ENCODE data around the gene SHTN1. TPM values are rescaled to one million over a fixed set of nuclear protein-coding genes. Genes with fewer than 3 reads are reported as not detected.

Gene SHTN1
- total and polyA plus RNA-seq, 10 of the 15 experiments (the other 5 are each of a cell fraction or from before 2014, with no cell fraction given) = 0.79 to 4.0 (median 2.0) TPM

DNA sequence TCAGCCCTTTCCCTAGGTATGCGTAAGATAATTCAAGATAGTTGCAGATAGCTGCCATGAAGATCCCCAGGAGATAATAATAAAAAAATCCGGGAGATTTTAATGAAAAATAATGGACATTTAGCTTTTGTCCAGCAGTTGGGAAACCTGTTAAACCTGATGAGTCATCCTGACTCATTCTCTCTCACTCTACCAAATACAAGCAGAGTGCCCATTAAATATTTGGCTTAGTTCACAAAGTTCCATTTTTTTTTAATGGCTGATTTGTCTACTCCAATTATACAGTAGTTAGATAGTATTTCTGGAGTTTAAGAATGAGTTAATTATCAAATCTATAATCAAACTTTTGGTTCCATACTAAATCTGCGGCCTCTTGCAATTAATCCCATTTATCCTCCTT, 2.1 kb upstream of the SHTN1 start:
- Histone ChIP-seq H3K36me3 (ENCODE audit: control insufficient read depth in 2 of 2, insufficient read depth in 2 of 2, low read length in 1 of 2) (no peaks in the 10 kb centered on the region), H3K4me3 (no peak overlapping the region), H3K9me3 (replicated peaks; ENCODE audit: control insufficient read depth, insufficient read depth, low read length) (no peaks in the 10 kb centered on the region), H2AFZ (ENCODE audit: control insufficient read depth, low read depth, low read length) (no peak overlapping the region), H3K27me3 (replicated peaks in 1 of 2; ENCODE audit: control insufficient read depth in 2 of 2, insufficient read depth in 2 of 2, low read length in 1 of 2) (peaks cover 3 to 9% of the 10 kb centered on the region in 2 experiments; a peak in 3 of 4 replicates), H3K4me2 (ENCODE audit: control insufficient read depth, insufficient read depth) (no peak overlapping the region), H3K4me1 (ENCODE audit: control insufficient read depth, insufficient read depth, low read length) (no peaks in the 10 kb centered on the region), H3K79me2 (ENCODE audit: control insufficient read depth, insufficient read depth, low read length) (no peaks in the 10 kb centered on the region), H3K9ac (ENCODE audit: control insufficient read depth, insufficient read depth, low read length) (no peak overlapping the region), H4K20me1 (ENCODE audit: control insufficient read depth, insufficient read depth) (no peaks in the 10 kb centered on the region), H3K27ac (ENCODE audit: control insufficient read depth, insufficient read depth) (no peak overlapping the region)
- ChIA-PET RAD21 (ENCODE audit: unreplicated experiment) (no interaction called here), CTCF (no interaction called here), SMC1A (ENCODE audit: uncharacterized antibody, unreplicated experiment) (no interaction called here), POLR2A (no interaction called here)
- FAIRE-seq (no peak), DNase-seq (ENCODE audit: low read depth, low spot score) (no peak), ATAC-seq (no peak)
- in situ Hi-C loops (cut with MboI) (no loop called here), intact Hi-C loops (cut with micrococcal nuclease; ENCODE audit: unreplicated experiment) (no loop called here)
- no peak for TF ChIP-seq JUND (IDR thresholded peaks at IDR 0.05; ENCODE audit: low read depth, low read length)
- BruUV-seq (replicated peaks) = no TSS peak
- 94% methylated on average over 2 of the region's 3 CpGs for WGBS (ENCODE audit: insufficient coverage, insufficient replicate concordance, low lambda C conversion rate, missing lambda C conversion rate)

DNA sequence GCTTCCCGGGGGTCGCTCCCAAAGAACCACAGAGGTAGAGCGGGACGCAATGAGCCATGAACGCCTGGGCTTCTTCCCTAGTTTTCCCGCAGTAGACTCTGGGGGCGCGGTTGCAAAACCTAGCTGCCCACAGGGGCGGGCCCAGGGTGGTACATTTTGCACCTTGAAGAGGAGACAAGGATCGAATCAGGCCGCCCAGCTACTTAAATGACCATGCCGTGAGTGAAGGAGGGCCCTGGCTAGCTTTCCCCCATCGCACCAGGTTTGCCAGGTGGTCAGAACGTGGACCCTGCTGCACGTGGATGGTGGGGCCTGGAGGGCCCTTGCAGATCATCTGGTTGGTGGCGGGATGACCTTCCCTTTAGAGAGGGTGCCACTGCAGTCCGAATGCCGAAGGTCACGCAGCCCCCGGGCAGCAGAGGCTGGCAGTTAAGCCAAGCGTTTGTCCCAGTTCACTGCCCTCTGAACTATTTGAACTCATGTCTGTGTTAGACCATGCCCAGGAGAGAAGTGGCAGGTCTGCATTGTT, 604 bp upstream of the SHTN1 start:
- intact Hi-C loops (cut with micrococcal nuclease; ENCODE audit: unreplicated experiment) = no loop called here
- WGBS (ENCODE audit: insufficient coverage, insufficient replicate concordance, low lambda C conversion rate, missing lambda C conversion rate) = 36% methylated on average over 21 of the region's 21 CpGs
- no peak overlapping the region; the same call in 1 of the 2 replicates for H3K4me2 ChIP-seq (ENCODE audit: control insufficient read depth, insufficient read depth)
- no peaks in the 10 kb centered on the region for H3K4me1 ChIP-seq (ENCODE audit: control insufficient read depth, insufficient read depth, low read length)
- SMC1A ChIA-PET (ENCODE audit: uncharacterized antibody, unreplicated experiment) = interaction anchor here (0.9 kb wide), 1 partner anchor 27 kb away, joined by 4 read pairs; no protein-coding TSS in a partner anchor
- CTCF ChIA-PET = no interaction called here
- RAD21 ChIA-PET (ENCODE audit: unreplicated experiment) = interaction anchor here (1.3 kb wide), 1 partner anchor 179 kb away, joined by 4 read pairs; no protein-coding TSS in a partner anchor
- no peak overlapping the region for H3K9ac ChIP-seq (ENCODE audit: control insufficient read depth, insufficient read depth, low read length)
- in situ Hi-C loops (cut with MboI) = no loop called here
- no peaks in the 10 kb centered on the region for H3K9me3 ChIP-seq (replicated peaks; ENCODE audit: control insufficient read depth, insufficient read depth, low read length)
- FAIRE-seq = no peak
- H3K79me2 ChIP-seq (ENCODE audit: control insufficient read depth, insufficient read depth, low read length) = no peaks in the 10 kb centered on the region
- no peaks in the 10 kb centered on the region for H3K36me3 ChIP-seq (ENCODE audit: control insufficient read depth in 2 of 2, insufficient read depth in 2 of 2, low read length in 1 of 2)
- POLR2A ChIA-PET = no interaction called here
- ATAC-seq = no peak
- no peak overlapping the region for H2AFZ ChIP-seq (ENCODE audit: control insufficient read depth, low read depth, low read length)
- TF ChIP-seq SREBF2 (IDR thresholded peaks at IDR 0.05; ENCODE audit: low read length) (no peak), PML (IDR thresholded peaks at IDR 0.05; ENCODE audit: low read length) (no peak), RAD51 (IDR thresholded peaks at IDR 0.05) (no peak), MYB (IDR thresholded peaks at IDR 0.05; ENCODE audit: borderline replicate concordance, low read depth, low read length) (no peak), POLR2AphosphoS5 (IDR thresholded peaks at IDR 0.05; ENCODE audit: low read length) (no peak), NFXL1 (IDR thresholded peaks at IDR 0.05; ENCODE audit: borderline replicate concordance) (no peak), KLF5 (IDR thresholded peaks at IDR 0.05; ENCODE audit: partially characterized antibody) (no peak)
- TF ChIP-seq, protein P1, sequence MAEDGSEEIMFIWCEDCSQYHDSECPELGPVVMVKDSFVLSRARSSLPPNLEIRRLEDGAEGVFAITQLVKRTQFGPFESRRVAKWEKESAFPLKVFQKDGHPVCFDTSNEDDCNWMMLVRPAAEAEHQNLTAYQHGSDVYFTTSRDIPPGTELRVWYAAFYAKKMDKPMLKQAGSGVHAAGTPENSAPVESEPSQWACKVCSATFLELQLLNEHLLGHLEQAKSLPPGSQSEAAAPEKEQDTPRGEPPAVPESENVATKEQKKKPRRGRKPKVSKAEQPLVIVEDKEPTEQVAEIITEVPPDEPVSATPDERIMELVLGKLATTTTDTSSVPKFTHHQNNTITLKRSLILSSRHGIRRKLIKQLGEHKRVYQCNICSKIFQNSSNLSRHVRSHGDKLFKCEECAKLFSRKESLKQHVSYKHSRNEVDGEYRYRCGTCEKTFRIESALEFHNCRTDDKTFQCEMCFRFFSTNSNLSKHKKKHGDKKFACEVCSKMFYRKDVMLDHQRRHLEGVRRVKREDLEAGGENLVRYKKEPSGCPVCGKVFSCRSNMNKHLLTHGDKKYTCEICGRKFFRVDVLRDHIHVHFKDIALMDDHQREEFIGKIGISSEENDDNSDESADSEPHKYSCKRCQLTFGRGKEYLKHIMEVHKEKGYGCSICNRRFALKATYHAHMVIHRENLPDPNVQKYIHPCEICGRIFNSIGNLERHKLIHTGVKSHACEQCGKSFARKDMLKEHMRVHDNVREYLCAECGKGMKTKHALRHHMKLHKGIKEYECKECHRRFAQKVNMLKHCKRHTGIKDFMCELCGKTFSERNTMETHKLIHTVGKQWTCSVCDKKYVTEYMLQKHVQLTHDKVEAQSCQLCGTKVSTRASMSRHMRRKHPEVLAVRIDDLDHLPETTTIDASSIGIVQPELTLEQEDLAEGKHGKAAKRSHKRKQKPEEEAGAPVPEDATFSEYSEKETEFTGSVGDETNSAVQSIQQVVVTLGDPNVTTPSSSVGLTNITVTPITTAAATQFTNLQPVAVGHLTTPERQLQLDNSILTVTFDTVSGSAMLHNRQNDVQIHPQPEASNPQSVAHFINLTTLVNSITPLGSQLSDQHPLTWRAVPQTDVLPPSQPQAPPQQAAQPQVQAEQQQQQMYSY (CRISPR knock-in tag; IDR thresholded peaks at IDR 0.05) = no peak
- TF ChIP-seq, protein P2, sequence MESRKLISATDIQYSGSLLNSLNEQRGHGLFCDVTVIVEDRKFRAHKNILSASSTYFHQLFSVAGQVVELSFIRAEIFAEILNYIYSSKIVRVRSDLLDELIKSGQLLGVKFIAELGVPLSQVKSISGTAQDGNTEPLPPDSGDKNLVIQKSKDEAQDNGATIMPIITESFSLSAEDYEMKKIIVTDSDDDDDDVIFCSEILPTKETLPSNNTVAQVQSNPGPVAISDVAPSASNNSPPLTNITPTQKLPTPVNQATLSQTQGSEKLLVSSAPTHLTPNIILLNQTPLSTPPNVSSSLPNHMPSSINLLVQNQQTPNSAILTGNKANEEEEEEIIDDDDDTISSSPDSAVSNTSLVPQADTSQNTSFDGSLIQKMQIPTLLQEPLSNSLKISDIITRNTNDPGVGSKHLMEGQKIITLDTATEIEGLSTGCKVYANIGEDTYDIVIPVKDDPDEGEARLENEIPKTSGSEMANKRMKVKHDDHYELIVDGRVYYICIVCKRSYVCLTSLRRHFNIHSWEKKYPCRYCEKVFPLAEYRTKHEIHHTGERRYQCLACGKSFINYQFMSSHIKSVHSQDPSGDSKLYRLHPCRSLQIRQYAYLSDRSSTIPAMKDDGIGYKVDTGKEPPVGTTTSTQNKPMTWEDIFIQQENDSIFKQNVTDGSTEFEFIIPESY (IDR thresholded peaks at IDR 0.05) = no peak
- no peak overlapping the region for H3K27ac ChIP-seq (ENCODE audit: control insufficient read depth, insufficient read depth)
- no peak overlapping the region for H3K4me3 ChIP-seq
- no peaks in the 10 kb centered on the region for H4K20me1 ChIP-seq (ENCODE audit: control insufficient read depth, insufficient read depth)
- DNase-seq (ENCODE audit: low read depth, low spot score) = no peak
- no TSS peak for BruUV-seq (replicated peaks)
- peaks cover 3 to 9% of the 10 kb centered on the region in 2 experiments; a peak in 3 of 4 replicates for H3K27me3 ChIP-seq (replicated peaks in 1 of 2; ENCODE audit: control insufficient read depth in 2 of 2, insufficient read depth in 2 of 2, low read length in 1 of 2)

Data from GM12878 (cell line).